ENCODE measurements around the gene OR6C76.

OR6C76 gene

GRCh38 chr12:55469291-55469690 is 43.2 kb downstream of the OR6C76 start:
- no peak for DNase-seq (ENCODE audit: low read depth in 2 of 2)

GRCh38 chr12:55470088-55470829 is 44.2 kb downstream of the OR6C76 start, which contains the start of gene OR6C70:
TSS of gene OR6C70 (minus strand) at chr12:55470138. CDS start at chr12:55470138, 0 bp downstream.
- no peak for DNase-seq (ENCODE audit: low read depth in 2 of 2)

GRCh38 chr12:55472264-55472663 is 46.2 kb downstream of the OR6C76 start:
- DNase-seq (ENCODE audit: low read depth in 2 of 2): no peak
